GM12878 (cell line): ENCODE results near the gene LFNG.

Source experiments
- CTCF ChIP-seq, 3 experiments: IDR thresholded peaks in 2 of 3; conservative IDR thresholded peaks in 1 of 3; 2 replicates each; pipeline ENCODE4 v1.5.1; 2011; ENCODE audit warnings: low read depth in 3 of 3, low read length in 3 of 3, mild to moderate bottlenecking in 3 of 3, control low read depth in 2 of 3, moderate library complexity in 2 of 3, inconsistent platforms in 1 of 3, mixed read lengths in 1 of 3; ENCODE audit not compliant: control insufficient read depth in 2 of 3, insufficient read depth in 1 of 3; ENCODE audit errors: extremely low read depth in 1 of 3
- EP300 ChIP-seq, 2 experiments: fragments of 150-350 bp in 1 of 2; IDR thresholded peaks; 2 replicates each; pipeline ENCODE4 v1.6.1; 2011 to 2012; ENCODE audit warnings: low read depth in 2 of 2, low read length in 2 of 2, borderline replicate concordance in 1 of 2, improper control_type of control experiment in 1 of 2, inconsistent platforms in 1 of 2; ENCODE audit not compliant: control insufficient read depth in 1 of 2
- GABPA ChIP-seq: IDR thresholded peaks from 2 replicates; pipeline ENCODE4 v1.6.1; 2014; ENCODE audit warnings: antibody characterized with exemption, low read depth, mild to moderate bottlenecking, inconsistent platforms
- MLLT1 ChIP-seq: fragments of 450-650 bp; IDR thresholded peaks from 2 replicates; pipeline ENCODE4 v1.6.1; 2016; ENCODE audit warnings: mild to moderate bottlenecking
- POLR2A ChIP-seq: IDR thresholded peaks from 2 replicates; pipeline ENCODE4 v1.6.1; 2011; ENCODE audit warnings: low read depth, mild to moderate bottlenecking, low read length

- no peak for TF ChIP-seq POLR2A
- TF ChIP-seq MLLT1: no peak
- no peak for TF ChIP-seq CTCF (IDR thresholded peaks at IDR 0.05 in 2 of 3, conservative IDR thresholded peaks at IDR 0.05 in 1 of 3; ENCODE audit: control insufficient read depth in 2 of 3, extremely low read depth in 1 of 3, insufficient read depth in 1 of 3, low read depth in 3 of 3, low read length in 3 of 3)
- TF ChIP-seq EP300 (IDR thresholded peaks at IDR 0.05; ENCODE audit: borderline replicate concordance in 1 of 2, control insufficient read depth in 1 of 2, low read depth in 2 of 2, low read length in 2 of 2): no peak
- no peak for TF ChIP-seq GABPA
Observed at GRCh38 chr7:2478399-2478785, 41.2 kb upstream of the LFNG start.
